ENCODE data around the gene ESYT1. TPM values are rescaled to one million over a fixed set of nuclear protein-coding genes. Genes with fewer than 3 reads are reported as not detected.
A peak's percentile ranks its signal among the peaks of the same experiment; 100 is the strongest.

ESYT1 gene
- total and polyA plus RNA-seq, 9 donors: 62.3 to 139 (median 97.3) TPM

DNA sequence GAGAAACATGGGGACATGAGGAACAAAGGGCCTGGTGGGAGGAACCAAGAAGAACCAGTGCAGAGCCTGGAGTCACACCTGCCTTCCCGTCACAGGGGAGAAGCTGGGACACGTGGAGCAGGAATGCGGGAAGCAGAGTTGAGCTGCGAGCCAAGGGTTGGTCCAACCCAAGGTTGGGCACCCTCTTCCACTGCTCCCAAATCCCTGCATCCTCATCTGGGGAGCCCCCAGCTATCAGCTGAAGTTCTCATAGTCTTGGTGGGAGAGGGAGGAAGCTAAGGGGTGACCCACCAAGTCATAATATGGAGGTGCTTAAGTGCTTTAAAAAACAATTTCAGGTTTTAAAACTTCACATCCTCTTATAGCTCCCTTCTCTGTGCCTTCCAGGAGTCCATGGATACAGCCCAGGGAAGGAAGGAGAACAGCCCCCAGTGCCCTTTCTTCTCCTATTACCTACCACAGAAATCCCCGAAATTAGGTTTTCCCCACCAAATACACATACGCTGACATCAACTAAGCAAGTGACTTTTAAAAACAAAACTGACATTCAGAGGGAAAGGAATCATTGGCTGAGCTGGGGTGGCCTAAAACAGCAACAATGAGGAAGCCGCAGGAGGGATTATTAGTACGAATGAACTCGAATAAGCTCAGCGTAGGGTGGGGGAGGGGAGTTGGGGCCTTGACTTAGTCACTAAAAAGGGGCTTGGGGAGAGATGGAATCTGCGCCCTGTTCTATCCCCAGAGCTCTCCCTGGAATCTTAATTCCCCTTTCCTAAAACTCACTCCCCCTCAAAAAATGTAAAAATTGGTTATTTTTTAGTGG lies 34.6 kb downstream of the ESYT1 start:
- no peak overlapping the region for H3K4me3 ChIP-seq
- intact Hi-C loops (cut with DNase I): loop anchor here in 1 of 4 donors (5.0 kb wide), 1 partner anchor 40 kb away; no protein-coding TSS in a partner anchor
- H3K9me3 ChIP-seq: no peaks in the 10 kb centered on the region
- no peak for TF ChIP-seq POLR2A (IDR thresholded peaks at IDR 0.05)
- TF ChIP-seq, protein P1, sequence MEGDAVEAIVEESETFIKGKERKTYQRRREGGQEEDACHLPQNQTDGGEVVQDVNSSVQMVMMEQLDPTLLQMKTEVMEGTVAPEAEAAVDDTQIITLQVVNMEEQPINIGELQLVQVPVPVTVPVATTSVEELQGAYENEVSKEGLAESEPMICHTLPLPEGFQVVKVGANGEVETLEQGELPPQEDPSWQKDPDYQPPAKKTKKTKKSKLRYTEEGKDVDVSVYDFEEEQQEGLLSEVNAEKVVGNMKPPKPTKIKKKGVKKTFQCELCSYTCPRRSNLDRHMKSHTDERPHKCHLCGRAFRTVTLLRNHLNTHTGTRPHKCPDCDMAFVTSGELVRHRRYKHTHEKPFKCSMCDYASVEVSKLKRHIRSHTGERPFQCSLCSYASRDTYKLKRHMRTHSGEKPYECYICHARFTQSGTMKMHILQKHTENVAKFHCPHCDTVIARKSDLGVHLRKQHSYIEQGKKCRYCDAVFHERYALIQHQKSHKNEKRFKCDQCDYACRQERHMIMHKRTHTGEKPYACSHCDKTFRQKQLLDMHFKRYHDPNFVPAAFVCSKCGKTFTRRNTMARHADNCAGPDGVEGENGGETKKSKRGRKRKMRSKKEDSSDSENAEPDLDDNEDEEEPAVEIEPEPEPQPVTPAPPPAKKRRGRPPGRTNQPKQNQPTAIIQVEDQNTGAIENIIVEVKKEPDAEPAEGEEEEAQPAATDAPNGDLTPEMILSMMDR (IDR thresholded peaks at IDR 0.05): no peak
- TF ChIP-seq EP300 (IDR thresholded peaks at IDR 0.05): no peak
- H3K36me3 ChIP-seq: no peaks in the 10 kb centered on the region
- H3K27ac ChIP-seq: no peak overlapping the region
- no peaks in the 10 kb centered on the region for H3K27me3 ChIP-seq
- peaks cover 1% of the 10 kb centered on the region for H3K4me1 ChIP-seq (ENCODE audit: insufficient read depth)
- 44 to 45% (median 45%) methylated on average over 11 of the region's 11 CpGs for WGBS, 3 donors
- DNase-seq: no peak

DNA sequence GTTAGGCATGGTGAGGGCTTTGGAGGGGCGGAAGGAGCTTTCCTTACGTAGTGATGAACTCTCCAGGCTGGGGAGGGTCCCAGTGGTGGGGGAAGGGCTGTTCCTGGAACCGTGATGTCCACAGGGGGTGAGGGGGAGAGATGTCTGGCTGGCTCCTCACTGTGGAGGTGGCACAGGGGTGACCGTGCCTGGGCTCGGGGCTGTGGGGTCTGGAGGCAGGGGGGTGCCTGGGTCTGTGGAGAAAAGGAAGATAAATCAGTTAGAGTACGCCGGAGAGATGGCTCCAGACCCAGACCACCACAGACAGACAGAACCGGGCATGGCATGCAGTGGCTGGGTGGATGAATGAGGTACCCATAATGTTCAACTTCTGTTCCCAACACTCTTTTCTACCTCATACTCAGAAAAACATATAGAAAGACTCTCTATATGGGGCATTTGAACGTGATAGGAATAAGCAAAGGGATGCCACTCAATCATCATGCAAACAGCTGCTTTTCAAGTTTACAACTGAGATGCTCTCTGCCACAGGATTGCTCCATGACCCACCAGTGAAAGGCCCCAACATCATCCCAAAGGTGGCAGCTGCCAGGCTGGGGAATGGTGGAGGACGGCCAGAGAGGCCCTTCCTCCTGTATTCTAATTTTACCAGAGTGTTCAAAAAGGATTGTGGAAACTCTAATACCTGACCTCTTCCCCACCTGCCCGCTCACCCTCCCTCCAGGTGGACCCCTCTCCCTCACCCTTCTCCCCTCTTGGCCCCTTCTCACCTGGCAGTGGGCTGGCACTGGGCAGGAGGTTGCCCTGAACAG lies 35.7 kb downstream of the ESYT1 start:
- intact Hi-C loops (cut with DNase I): loop anchor here in 1 of 4 donors (5.0 kb wide), 1 partner anchor 41 kb away; no protein-coding TSS in a partner anchor
- Histone ChIP-seq H3K36me3 (no peaks in the 10 kb centered on the region), H3K27ac (no peak overlapping the region)

DNA sequence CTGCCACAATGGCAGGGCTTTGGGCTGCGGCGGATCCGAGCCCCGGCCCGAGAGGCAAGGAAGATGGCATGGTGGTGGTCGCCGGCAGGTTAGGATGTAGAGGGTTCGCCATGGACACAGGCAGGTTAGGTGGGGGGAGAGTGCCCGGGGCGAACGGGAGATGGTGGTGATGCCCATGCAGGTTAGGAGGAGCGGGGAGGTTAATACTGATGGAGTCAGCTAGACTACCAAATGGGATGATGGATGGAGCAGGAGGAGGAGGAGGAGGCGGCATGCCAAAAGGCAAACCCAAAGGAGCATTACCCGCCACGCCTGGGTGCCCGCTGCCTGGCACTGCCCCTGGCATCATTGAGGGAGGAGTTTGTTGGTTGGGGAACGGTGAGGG lies 36.3 kb downstream of the ESYT1 start:
- no peaks in the 10 kb centered on the region for H3K27me3 ChIP-seq
- DNase-seq: peak in 1 of 5 donors; percentile 34
- WGBS, 3 donors: 87 to 89% (median 89%) methylated on average over 17 of the region's 17 CpGs
- TF ChIP-seq, protein P1 (IDR thresholded peaks at IDR 0.05): no peak
- TF ChIP-seq EP300 (IDR thresholded peaks at IDR 0.05): no peak
- TF ChIP-seq POLR2A (IDR thresholded peaks at IDR 0.05): no peak
- H3K4me1 ChIP-seq (ENCODE audit: insufficient read depth): peaks cover 1% of the 10 kb centered on the region
- no peak overlapping the region for H3K4me3 ChIP-seq
- no peaks in the 10 kb centered on the region for H3K9me3 ChIP-seq
- no peaks in the 10 kb centered on the region for H3K36me3 ChIP-seq
- intact Hi-C loops (cut with DNase I): loop anchor here in 1 of 4 donors (5.0 kb wide), 1 partner anchor 42 kb away; no protein-coding TSS in a partner anchor
- H3K27ac ChIP-seq: no peak overlapping the region

More for the DNA sequence above, 35.7 kb downstream of the ESYT1 start:
- Histone ChIP-seq H3K4me3 (no peak overlapping the region), H3K9me3 (no peaks in the 10 kb centered on the region), H3K4me1 (ENCODE audit: insufficient read depth) (peaks cover 1% of the 10 kb centered on the region), H3K27me3 (no peaks in the 10 kb centered on the region)
- WGBS, 3 donors: 52 to 53% (median 53%) methylated on average over 11 of the region's 11 CpGs
- TF ChIP-seq, protein P1 (IDR thresholded peaks at IDR 0.05): no peak
- TF ChIP-seq EP300 (IDR thresholded peaks at IDR 0.05): no peak
- TF ChIP-seq POLR2A (IDR thresholded peaks at IDR 0.05): no peak
- DNase-seq: no peak

DNA sequence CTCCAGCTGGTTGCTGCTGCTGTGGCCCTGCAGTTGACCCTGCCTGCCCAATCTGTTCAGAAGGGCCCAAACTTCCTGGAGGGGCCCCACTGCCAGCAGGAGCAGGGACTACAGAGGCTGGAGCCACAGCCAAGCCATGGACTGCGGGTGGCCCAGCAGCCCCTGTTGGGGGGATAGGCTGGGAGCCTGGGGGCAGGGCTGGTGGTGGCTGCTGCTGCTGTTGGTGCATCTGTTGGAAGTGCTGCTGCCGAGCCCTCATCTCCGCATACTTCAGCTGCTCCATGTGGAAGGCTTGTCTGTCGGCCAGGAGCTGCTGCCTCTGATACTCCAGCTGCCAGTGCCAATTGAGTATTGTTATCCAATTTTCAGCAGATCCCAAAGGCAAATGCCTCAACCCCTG lies 37.3 kb downstream of the ESYT1 start:
- no peak for DNase-seq
- H3K27ac ChIP-seq: no peak overlapping the region
- intact Hi-C loops (cut with DNase I): no loop called here
- H3K9me3 ChIP-seq: no peaks in the 10 kb centered on the region
- H3K36me3 ChIP-seq: no peaks in the 10 kb centered on the region
- H3K27me3 ChIP-seq: no peaks in the 10 kb centered on the region
- TF ChIP-seq POLR2A (IDR thresholded peaks at IDR 0.05) (no peak), EP300 (IDR thresholded peaks at IDR 0.05) (no peak)
- TF ChIP-seq, protein P1 (IDR thresholded peaks at IDR 0.05): no peak
- H3K4me1 ChIP-seq (ENCODE audit: insufficient read depth): no peaks in the 10 kb centered on the region
- no peak overlapping the region for H3K4me3 ChIP-seq
- WGBS, 3 donors: 41 to 49% (median 46%) methylated on average over 4 of the region's 4 CpGs

Data from ovary (tissue), 9 donors.